Coronary artery (tissue), 2 donors: Measurements from ENCODE around the gene PRDM10.

Experiments used
- DNase-seq: peaks from one replicate; pipeline ENCODE4 v3.0.0-alpha.2; 2017; ENCODE audit warnings: low spot score
- H3K27ac ChIP-seq, 2 donors: fragments of 200-600 bp; sonication (generic); one replicate each; pipeline ENCODE4 v1.5.1; 2016 to 2019
- H3K4me3 ChIP-seq: fragments of 200-600 bp; sonication (generic); 2 replicates; pipeline ENCODE4 v1.5.1; 2016; ENCODE audit warnings: mild to moderate bottlenecking, moderate library complexity
- TF ChIP-seq, protein P1 (sequence below): fragments of 200-600 bp; sonication (generic); IDR thresholded peaks from one replicate; pipeline ENCODE4 v1.5.1; 2019; ENCODE audit warnings: antibody characterized with exemption

Gene PRDM10

DNA sequence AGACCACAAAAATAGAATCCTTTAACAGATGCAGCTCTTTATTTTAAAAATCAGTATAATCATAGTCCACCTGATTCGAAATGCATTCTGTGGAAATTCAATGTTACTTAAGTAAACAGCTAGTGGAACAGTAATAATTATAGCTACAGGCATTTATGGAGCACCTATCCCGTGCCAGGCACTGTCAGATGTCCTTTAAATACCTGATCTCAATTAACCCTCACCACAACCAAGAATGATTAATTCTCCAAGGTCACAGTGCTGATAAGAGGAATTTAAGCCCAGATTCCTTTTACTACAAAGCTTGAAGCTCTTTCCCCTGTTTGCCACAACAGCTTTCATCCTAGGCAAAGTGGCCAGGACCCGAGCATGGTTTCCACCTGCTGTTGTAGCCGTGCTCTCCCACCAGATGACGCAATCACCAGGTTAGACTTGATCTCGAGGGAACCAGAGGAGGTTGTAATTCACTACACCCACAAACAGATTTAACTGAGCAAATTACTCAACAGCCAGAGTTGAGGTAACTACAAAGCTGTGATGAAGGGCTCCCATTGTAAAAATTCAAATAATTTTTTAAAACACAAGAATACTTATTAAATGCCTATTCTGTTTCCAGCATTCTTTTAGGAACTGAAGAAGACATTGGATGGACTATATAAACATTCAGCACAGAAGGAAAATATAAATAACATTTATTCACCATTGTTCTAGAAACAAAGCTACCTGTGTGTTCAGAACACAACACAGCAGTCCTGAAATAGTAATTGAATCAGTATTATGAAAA is 10.3 kb downstream of the PRDM10 start:
- DNase-seq, result no peak
- no peak overlapping the region for H3K27ac ChIP-seq
- TF ChIP-seq, protein P1, sequence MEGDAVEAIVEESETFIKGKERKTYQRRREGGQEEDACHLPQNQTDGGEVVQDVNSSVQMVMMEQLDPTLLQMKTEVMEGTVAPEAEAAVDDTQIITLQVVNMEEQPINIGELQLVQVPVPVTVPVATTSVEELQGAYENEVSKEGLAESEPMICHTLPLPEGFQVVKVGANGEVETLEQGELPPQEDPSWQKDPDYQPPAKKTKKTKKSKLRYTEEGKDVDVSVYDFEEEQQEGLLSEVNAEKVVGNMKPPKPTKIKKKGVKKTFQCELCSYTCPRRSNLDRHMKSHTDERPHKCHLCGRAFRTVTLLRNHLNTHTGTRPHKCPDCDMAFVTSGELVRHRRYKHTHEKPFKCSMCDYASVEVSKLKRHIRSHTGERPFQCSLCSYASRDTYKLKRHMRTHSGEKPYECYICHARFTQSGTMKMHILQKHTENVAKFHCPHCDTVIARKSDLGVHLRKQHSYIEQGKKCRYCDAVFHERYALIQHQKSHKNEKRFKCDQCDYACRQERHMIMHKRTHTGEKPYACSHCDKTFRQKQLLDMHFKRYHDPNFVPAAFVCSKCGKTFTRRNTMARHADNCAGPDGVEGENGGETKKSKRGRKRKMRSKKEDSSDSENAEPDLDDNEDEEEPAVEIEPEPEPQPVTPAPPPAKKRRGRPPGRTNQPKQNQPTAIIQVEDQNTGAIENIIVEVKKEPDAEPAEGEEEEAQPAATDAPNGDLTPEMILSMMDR, result no peak
- H3K4me3 ChIP-seq, result no peak overlapping the region

DNA sequence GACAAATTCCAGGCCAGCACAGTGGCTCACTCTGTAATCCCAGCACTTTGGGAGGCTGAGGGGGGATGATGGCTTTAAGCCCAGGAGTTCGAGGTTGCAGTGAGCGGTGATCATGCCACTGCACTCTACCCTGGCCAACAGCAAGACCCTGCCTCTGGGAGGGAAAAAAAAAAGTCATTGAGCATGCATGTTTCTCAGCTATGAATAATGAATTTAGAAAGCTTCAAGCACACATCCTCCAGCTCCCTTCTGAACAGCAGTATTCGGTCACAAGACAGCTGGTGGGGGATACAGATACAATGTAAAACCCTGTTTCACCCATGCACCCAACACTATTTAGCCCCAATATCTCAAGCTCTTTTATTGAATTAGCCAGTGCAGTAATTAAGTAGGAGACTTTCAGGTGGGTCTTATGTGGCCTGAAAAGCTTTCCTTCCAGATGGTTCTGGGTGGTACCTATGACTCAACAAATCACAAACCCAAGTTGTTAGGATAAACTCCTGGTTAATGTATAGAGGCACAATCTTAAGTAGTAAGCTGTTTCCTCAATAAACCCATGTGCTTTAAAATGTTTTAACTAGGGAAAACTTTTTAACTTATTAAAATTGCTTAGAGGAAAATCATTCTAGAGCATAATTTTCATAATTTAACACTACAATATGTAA is 13.4 kb downstream of the PRDM10 start:
- TF ChIP-seq, protein P1, result no peak
- Histone ChIP-seq H3K4me3 (no peak overlapping the region), H3K27ac (no peak overlapping the region)
- no peak for DNase-seq

DNA sequence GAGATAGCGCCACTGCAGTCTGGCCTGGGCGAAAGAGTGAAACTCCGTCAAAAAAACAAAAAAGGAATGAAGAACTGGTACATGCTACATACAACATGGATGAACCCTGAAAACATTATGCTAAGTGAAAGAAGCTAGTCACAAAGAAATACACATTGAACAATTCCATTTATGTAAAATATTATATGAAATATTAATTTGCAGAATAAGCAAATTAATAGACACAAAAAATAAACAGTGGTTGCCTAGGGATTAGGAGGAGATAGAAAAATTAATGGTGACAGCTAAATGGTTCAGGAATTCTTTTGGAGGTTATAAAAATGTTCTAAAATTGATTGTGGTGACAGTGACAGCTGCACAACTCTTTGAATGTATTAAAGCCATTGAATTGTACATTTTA is 14.7 kb downstream of the PRDM10 start:
- Histone ChIP-seq H3K4me3 (no peak overlapping the region), H3K27ac (no peak overlapping the region)
- TF ChIP-seq, protein P1, result no peak
- DNase-seq, result no peak

DNA sequence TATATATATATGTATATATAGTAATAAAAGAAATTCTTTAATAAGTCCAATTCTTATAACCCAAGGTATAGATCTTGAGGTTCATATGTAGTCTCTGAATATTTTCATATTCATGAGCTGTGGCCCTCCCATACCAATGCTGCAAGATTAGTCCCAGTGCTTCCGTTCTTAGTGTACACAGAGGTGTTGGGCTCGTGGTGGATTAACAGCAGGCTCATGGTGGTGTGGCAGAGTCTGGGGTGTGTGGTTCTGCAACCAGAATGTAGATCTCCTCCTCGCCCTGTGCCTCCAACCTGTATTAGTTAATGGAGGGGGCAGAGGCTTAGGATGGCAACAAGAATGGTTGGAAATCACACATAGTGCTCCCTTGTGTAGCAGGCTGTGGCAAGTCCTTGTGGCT is 16.8 kb downstream of the PRDM10 start:
- DNase-seq, result no peak
- TF ChIP-seq, protein P1, result no peak
- H3K27ac ChIP-seq, result no peak overlapping the region
- H3K4me3 ChIP-seq, result no peak overlapping the region

DNA sequence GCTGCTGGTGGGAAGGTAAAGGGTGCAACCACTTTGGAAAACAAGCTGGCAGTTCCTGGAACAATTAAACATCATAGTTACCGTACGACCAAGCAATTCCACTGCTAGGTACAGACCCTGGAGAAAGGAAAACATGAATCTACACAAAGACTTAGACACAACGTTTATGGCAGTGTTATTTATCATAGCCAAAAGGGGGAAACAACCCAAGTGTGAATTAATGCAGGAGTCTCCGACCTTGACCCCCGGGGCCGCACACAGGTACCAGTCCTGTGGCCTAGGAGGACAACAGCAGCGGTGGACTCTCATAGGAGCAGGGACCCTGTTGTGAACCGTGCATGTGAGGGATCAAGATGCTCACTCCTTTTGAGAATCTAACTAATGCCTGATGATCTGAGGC is 22.5 kb downstream of the PRDM10 start:
- Histone ChIP-seq H3K4me3 (no peak overlapping the region), H3K27ac (no peak overlapping the region)
- no peak for DNase-seq
- TF ChIP-seq, protein P1, result no peak

DNA sequence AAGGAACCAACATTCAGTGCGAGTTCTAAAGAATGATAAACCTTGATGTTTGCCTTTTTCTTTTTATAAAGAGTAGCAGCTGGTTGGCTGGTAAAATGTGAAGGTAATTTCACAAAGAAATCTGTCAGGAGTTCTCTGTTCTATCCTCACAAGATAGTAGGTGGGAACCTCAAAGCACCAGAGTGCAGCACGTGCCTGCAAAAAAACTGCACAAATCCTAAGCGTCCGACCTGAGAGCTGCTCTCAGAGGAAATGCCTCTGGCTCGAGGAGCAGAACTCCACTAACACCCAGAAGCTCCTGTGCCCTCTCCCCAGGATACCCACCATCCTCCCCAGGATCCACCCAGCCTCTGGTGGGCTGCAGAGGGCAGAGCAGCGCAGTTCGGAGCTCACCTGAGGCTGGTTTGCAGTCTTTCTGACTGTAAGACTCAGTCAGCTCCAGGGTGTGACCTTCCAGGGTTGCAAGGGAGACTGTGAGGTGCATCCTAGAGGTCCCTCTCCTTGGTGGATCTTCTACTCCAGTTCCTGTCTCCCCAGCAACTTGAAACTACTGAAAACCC is 23.5 kb downstream of the PRDM10 start:
- no peak for DNase-seq
- TF ChIP-seq, protein P1, result no peak
- no peak overlapping the region for H3K4me3 ChIP-seq
- no peak overlapping the region for H3K27ac ChIP-seq
